ENCODE results near the gene PTCH2.

Gene PTCH2

GRCh38 chr1:44775930-44776729, 66.9 kb downstream of the PTCH2 start:
- Histone ChIP-seq H3K36me3 (ENCODE audit: control insufficient read depth in 2 of 2, insufficient read depth in 1 of 2, low read length in 2 of 2) (peaks cover 33 to 55% of the 10 kb centered on the region in 2 experiments; a peak in 2 of 3 replicates), H3K4me1 (ENCODE audit: control insufficient read depth, insufficient read depth, low read length) (no peaks in the 10 kb centered on the region), H3K27ac (ENCODE audit: extremely low read depth, low read depth, low read length) (peak overlapping the region; percentile 99), H3K4me3 (ENCODE audit: low read depth, low read length) (peak overlapping the region; percentile 63), H3K9me3 (ENCODE audit: control insufficient read depth, insufficient read depth, low read depth, low read length) (no peaks in the 10 kb centered on the region)
- TF ChIP-seq ZNF677 (tag by site-specific recombination; IDR thresholded peaks at IDR 0.05), result no peak
- no peak for TF ChIP-seq ZNF157 (tag by site-specific recombination; IDR thresholded peaks at IDR 0.05)
- TF ChIP-seq SP2 (tag by site-specific recombination; IDR thresholded peaks at IDR 0.05), result no peak
- TF ChIP-seq ZFHX2 (tag by site-specific recombination; conservative IDR thresholded peaks at IDR 0.05), result peak; percentile 63
- TF ChIP-seq, protein P1, sequence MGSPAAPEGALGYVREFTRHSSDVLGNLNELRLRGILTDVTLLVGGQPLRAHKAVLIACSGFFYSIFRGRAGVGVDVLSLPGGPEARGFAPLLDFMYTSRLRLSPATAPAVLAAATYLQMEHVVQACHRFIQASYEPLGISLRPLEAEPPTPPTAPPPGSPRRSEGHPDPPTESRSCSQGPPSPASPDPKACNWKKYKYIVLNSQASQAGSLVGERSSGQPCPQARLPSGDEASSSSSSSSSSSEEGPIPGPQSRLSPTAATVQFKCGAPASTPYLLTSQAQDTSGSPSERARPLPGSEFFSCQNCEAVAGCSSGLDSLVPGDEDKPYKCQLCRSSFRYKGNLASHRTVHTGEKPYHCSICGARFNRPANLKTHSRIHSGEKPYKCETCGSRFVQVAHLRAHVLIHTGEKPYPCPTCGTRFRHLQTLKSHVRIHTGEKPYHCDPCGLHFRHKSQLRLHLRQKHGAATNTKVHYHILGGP (tag by site-specific recombination; IDR thresholded peaks at IDR 0.05), result no peak
- TF ChIP-seq, protein P2, sequence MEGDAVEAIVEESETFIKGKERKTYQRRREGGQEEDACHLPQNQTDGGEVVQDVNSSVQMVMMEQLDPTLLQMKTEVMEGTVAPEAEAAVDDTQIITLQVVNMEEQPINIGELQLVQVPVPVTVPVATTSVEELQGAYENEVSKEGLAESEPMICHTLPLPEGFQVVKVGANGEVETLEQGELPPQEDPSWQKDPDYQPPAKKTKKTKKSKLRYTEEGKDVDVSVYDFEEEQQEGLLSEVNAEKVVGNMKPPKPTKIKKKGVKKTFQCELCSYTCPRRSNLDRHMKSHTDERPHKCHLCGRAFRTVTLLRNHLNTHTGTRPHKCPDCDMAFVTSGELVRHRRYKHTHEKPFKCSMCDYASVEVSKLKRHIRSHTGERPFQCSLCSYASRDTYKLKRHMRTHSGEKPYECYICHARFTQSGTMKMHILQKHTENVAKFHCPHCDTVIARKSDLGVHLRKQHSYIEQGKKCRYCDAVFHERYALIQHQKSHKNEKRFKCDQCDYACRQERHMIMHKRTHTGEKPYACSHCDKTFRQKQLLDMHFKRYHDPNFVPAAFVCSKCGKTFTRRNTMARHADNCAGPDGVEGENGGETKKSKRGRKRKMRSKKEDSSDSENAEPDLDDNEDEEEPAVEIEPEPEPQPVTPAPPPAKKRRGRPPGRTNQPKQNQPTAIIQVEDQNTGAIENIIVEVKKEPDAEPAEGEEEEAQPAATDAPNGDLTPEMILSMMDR (tag by site-specific recombination; IDR thresholded peaks at IDR 0.05), result no peak
- no peak for TF ChIP-seq ZNF10 (tag by site-specific recombination; IDR thresholded peaks at IDR 0.05)
- TF ChIP-seq FEZF1 (tag by site-specific recombination; IDR thresholded peaks at IDR 0.05), result no peak
- TF ChIP-seq ZNF704 (tag by site-specific recombination; IDR thresholded peaks at IDR 0.05), result no peak
- peak; percentile 87 for TF ChIP-seq ZNF335 (tag by site-specific recombination; conservative IDR thresholded peaks at IDR 0.05)
- TF ChIP-seq ZNF23 (tag by site-specific recombination; IDR thresholded peaks at IDR 0.05; ENCODE audit: borderline replicate concordance), result no peak
- TF ChIP-seq ZNF239 (tag by site-specific recombination; IDR thresholded peaks at IDR 0.05), result no peak
- no peak for TF ChIP-seq ZBTB48 (tag by site-specific recombination; IDR thresholded peaks at IDR 0.05)
- TF ChIP-seq ZNF138 (tag by site-specific recombination; IDR thresholded peaks at IDR 0.05; ENCODE audit: borderline replicate concordance), result no peak
- TF ChIP-seq, protein P3, sequence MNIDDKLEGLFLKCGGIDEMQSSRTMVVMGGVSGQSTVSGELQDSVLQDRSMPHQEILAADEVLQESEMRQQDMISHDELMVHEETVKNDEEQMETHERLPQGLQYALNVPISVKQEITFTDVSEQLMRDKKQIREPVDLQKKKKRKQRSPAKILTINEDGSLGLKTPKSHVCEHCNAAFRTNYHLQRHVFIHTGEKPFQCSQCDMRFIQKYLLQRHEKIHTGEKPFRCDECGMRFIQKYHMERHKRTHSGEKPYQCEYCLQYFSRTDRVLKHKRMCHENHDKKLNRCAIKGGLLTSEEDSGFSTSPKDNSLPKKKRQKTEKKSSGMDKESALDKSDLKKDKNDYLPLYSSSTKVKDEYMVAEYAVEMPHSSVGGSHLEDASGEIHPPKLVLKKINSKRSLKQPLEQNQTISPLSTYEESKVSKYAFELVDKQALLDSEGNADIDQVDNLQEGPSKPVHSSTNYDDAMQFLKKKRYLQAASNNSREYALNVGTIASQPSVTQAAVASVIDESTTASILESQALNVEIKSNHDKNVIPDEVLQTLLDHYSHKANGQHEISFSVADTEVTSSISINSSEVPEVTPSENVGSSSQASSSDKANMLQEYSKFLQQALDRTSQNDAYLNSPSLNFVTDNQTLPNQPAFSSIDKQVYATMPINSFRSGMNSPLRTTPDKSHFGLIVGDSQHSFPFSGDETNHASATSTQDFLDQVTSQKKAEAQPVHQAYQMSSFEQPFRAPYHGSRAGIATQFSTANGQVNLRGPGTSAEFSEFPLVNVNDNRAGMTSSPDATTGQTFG (tag by site-specific recombination; IDR thresholded peaks at IDR 0.05; ENCODE audit: borderline replicate concordance), result no peak
- peak; percentile 57 for TF ChIP-seq EGR2 (tag by site-specific recombination; IDR thresholded peaks at IDR 0.05; ENCODE audit: low read depth)
- TF ChIP-seq SETDB1 (IDR thresholded peaks at IDR 0.05; ENCODE audit: insufficient read length, low read length), result no peak
- TF ChIP-seq, protein P4, sequence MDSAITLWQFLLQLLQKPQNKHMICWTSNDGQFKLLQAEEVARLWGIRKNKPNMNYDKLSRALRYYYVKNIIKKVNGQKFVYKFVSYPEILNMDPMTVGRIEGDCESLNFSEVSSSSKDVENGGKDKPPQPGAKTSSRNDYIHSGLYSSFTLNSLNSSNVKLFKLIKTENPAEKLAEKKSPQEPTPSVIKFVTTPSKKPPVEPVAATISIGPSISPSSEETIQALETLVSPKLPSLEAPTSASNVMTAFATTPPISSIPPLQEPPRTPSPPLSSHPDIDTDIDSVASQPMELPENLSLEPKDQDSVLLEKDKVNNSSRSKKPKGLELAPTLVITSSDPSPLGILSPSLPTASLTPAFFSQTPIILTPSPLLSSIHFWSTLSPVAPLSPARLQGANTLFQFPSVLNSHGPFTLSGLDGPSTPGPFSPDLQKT (IDR thresholded peaks at IDR 0.05; ENCODE audit: borderline replicate concordance, low read depth, low read length), result no peak
- peak; percentile 39; the same call in 1 of the 2 replicates for TF ChIP-seq ZNF449 (tag by site-specific recombination; IDR thresholded peaks at IDR 0.05)
- no peak for TF ChIP-seq ZNF423 (tag by site-specific recombination; IDR thresholded peaks at IDR 0.05)
- TF ChIP-seq ZSCAN30 (tag by site-specific recombination; IDR thresholded peaks at IDR 0.05), result no peak
- POLR2A ChIA-PET, result interaction anchor here (0.5 to 3.1 kb wide), 35 partner anchors 9 to 746 kb away, joined by 3 to 41 read pairs (median 6); partner anchors contain the start of genes ARMH1, BEST4, BTBD19 and DYNLT4
- CTCF ChIA-PET, result interaction anchor here (0.6 to 2.2 kb wide), 3 partner anchors 11 to 296 kb away, joined by 3 to 11 read pairs (median 6); partner anchors contain the start of genes BEST4 and RNU5D-1

All from HEK293 (cell line).